Coronary artery (tissue), 2 donors: Measurements from ENCODE around the gene OCSTAMP.

Experiments used
- DNase-seq: peaks from one replicate; pipeline ENCODE4 v3.0.0-alpha.2; 2017; ENCODE audit warnings: low spot score
- H3K27ac ChIP-seq, 2 donors: fragments of 200-600 bp; sonication (generic); one replicate each; pipeline ENCODE4 v1.5.1; 2016 to 2019
- H3K4me3 ChIP-seq: fragments of 200-600 bp; sonication (generic); 2 replicates; pipeline ENCODE4 v1.5.1; 2016; ENCODE audit warnings: mild to moderate bottlenecking, moderate library complexity
- CTCF ChIP-seq: fragments of 200-600 bp; sonication (generic); IDR thresholded peaks from one replicate; pipeline ENCODE4 v1.5.1; 2019; ENCODE audit warnings: antibody characterized with exemption

OCSTAMP gene

GRCh38 chr20:46554828-46555227 is 4.4 kb upstream of the OCSTAMP start:
- Histone ChIP-seq H3K4me3 (no peak overlapping the region), H3K27ac (no peak overlapping the region)
- TF ChIP-seq CTCF: no peak
- no peak for DNase-seq

DNA sequence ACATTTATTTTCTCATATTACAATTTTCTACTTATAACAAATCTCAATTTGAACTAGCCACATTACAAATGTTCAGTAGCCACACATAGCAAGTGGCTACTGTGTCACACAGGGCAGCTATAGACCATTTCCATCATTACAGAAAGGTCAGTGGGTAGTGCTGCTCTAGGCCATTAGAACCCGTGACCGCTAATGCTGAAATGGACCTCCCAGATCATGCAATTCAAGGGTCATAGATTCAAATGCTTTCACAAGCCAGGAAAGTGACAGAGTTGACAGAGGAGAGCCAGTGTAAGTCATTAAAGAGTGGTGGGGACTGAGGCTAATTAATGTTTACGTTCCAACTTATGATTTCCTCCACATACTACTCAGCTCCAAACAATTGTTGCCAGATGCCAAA is 3.5 kb upstream of the OCSTAMP start:
- TF ChIP-seq CTCF: no peak
- DNase-seq: no peak

DNA sequence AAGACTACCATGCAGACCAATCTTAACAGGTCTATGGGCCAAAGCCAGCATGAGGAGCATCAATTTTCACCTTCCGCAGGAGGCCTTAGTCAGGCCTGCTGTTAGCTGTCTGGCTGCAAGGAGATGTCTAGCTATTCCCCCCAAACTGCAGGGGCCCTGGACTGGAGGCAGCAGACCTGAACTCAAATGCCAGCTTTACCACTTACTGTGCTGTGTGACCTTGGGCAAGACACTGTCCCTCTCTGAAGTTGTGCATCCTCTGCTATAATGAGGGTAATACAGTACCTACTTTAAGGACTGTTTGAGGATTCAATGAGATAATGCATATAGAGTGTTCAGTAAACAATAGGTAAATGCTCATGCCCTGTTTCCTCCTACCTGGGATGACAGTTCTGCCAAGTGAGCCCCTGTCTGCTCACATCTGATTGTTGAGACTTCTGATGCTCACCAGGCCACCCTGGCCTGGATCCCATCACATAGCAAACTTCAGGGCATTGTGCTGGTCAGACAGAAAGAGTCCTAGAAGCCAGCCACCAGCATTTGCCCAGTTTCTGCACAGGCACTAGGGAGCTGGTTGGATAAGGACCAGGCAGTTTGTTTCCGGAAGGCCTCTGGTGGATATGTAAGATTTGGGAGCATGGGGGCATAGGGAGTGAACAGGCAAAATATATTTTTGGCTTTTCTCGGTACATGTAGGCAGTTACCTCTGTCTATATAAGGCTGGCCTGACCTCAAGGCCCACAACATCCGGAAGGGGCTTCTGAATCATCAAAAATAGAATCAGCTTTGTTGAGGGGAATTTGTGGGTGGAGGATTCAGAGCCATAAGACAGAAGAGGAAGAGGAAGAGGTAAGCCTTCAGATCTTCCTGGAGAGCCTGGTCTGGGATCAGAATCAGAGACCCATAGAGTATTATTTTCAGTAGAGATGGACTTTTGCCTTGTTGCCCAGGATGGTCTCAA is 2.3 kb upstream of the OCSTAMP start:
- no peak for TF ChIP-seq CTCF
- H3K27ac ChIP-seq: no peak overlapping the region

More for the DNA sequence above, 3.5 kb upstream of the OCSTAMP start:
- Histone ChIP-seq H3K4me3 (no peak overlapping the region), H3K27ac (no peak overlapping the region)

GRCh38 chr20:46551522-46552381 is 1.3 kb upstream of the OCSTAMP start:
- no peak overlapping the region for H3K27ac ChIP-seq
- TF ChIP-seq CTCF: no peak
- no peak overlapping the region for H3K4me3 ChIP-seq
- no peak for DNase-seq

More for the DNA sequence above, 2.3 kb upstream of the OCSTAMP start:
- H3K4me3 ChIP-seq: no peak overlapping the region
- no peak for DNase-seq

DNA sequence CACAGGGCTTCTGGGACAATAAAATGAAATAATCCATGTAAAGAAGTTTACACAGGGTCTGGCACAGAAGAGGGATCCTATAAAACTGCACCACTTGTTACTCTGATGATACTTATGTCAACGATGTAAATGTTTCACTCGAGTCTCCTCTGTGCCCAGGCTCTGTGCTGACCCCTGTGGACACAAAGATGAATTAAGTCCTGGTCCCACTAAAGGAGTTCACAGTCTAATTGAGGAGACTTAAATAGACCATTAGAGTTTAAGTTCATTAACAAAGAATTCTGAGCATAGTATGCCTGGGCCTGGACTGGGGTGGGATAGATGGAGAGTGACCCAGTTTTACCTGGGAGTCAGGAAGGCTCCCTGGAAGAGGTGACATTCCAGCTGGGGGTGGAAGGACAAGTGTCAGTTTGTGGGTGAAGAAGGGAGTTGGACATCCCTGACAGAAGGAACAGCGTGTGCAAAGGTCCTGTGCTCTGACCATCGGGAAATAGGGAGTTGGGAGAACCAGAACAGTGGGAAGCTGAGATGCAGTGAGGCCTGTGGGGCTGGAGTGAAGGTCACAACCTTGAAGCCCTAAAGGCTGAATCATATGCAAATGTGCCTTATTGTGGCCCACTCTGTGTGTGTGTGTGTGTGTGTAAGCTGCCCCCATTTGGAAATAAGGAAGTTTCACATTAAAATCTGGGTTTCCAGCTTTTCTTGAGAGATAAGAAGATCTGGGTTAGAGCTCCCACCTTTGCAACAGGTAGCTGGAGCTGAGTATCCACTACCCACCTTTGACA is 1.1 kb downstream of the OCSTAMP start:
- no peak for DNase-seq
- Histone ChIP-seq H3K27ac (no peak overlapping the region), H3K4me3 (no peak overlapping the region)
- TF ChIP-seq CTCF: no peak

- no peak for DNase-seq
- no peak for TF ChIP-seq CTCF
- Histone ChIP-seq H3K27ac (no peak overlapping the region), H3K4me3 (no peak overlapping the region)
Measured at GRCh38 chr20:46548688-46549087, 1.8 kb downstream of the OCSTAMP start.
